SK-N-MC (cell line): ENCODE data around the gene MSH5.

Experiments
- EZH2 ChIP-seq: fragments of 200-600 bp; sonication (generic); IDR thresholded peaks from one replicate; pipeline ENCODE4 v1.6.1; 2017; ENCODE audit warnings: antibody characterized with exemption
- FOXP2 ChIP-seq: optimal IDR thresholded peaks from 2 replicates; pipeline ENCODE3; 2011; ENCODE audit warnings: mild to moderate bottlenecking, moderate library complexity; ENCODE audit not compliant: insufficient read depth; ENCODE audit errors: extremely low read length, control extremely low read depth
- POLR2AphosphoS5 ChIP-seq: IDR thresholded peaks from 2 replicates; pipeline ENCODE4 v1.6.1; 2012; ENCODE audit warnings: mild to moderate bottlenecking, low read depth, low read length, borderline replicate concordance

- TF ChIP-seq EZH2 (no peak), FOXP2 (no peak), POLR2AphosphoS5 (no peak)
These were observed 52.2 kb downstream of the MSH5 start for GRCh38 chr6:31792090-31792374.
